VCaP (cell line): ENCODE results near the gene EAPP.

ENCODE experiments used
- H3K27ac ChIP-seq: fragments of 450-650 bp; 2 replicates; pipeline ENCODE4 v1.5.1; 2017
- TF ChIP-seq, protein P1 (sequence below): fragments of 450-650 bp; conservative IDR thresholded peaks from 2 replicates; pipeline ENCODE4 v1.5.1; 2017; ENCODE audit warnings: mild to moderate bottlenecking, moderate library complexity

EAPP gene, protein sequence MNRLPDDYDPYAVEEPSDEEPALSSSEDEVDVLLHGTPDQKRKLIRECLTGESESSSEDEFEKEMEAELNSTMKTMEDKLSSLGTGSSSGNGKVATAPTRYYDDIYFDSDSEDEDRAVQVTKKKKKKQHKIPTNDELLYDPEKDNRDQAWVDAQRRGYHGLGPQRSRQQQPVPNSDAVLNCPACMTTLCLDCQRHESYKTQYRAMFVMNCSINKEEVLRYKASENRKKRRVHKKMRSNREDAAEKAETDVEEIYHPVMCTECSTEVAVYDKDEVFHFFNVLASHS

DNA sequence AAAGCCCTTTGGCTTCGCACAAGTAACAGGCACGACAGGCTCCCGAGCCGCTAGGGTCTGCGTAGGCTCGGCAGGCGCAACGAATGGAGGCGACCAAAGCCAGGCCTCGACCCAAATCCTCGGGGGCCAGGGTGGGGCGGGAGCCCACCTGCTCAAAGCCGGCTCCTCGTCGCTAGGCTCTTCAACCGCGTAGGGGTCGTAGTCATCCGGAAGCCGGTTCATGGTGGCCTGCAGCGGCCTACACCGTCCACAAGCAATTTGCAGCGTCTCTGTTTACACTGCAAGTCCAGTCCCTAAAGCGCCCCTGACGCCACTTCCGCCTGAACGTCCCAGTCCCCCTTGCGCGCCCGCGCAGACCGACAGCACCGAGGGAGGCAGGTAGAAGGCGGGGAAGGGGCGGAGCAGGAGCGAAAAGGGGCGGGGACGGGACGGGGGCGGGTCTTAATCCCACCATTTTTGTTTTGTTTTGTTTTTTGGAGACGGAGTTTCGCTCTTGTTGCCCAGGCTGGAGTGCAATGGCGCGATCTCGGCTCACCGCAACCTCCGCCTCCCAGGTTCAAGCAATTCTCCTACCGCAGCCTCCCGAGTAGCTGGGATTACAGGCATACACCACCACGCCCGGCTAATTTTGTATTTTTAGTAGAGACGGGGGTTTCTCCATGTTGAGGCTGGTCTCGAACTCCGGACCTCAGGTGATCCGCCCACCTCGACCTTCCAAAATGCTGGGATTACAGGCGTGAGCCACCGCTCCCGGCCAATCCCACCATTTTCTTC lies at the start of gene EAPP:
EAPP (minus strand) TSS at position 295 of the 774 bp plus-strand sequence; CDS start at position 222, 73 bp downstream.
- TF ChIP-seq, protein P1, sequence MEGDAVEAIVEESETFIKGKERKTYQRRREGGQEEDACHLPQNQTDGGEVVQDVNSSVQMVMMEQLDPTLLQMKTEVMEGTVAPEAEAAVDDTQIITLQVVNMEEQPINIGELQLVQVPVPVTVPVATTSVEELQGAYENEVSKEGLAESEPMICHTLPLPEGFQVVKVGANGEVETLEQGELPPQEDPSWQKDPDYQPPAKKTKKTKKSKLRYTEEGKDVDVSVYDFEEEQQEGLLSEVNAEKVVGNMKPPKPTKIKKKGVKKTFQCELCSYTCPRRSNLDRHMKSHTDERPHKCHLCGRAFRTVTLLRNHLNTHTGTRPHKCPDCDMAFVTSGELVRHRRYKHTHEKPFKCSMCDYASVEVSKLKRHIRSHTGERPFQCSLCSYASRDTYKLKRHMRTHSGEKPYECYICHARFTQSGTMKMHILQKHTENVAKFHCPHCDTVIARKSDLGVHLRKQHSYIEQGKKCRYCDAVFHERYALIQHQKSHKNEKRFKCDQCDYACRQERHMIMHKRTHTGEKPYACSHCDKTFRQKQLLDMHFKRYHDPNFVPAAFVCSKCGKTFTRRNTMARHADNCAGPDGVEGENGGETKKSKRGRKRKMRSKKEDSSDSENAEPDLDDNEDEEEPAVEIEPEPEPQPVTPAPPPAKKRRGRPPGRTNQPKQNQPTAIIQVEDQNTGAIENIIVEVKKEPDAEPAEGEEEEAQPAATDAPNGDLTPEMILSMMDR, result no peak

DNA sequence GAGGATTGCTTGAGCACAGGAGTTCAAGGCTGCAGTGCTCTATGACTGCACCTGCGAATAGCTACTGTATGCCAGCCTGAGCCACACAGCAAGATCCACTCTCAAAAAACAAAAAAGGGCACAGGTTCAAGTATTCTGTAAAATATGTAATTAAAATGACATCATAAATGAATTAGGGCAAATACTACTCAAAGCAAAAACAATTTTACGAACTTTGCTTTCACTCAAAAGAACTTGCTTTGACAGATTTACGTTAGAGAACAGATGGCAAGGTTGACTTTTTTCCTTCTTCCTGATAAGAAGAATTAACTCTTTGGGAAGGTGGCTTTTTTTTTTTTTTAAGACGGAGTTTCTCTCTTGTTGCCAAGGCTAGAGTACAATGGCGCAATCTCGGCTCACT lies 44.0 kb upstream of the EAPP start:
- no peak overlapping the region for H3K27ac ChIP-seq
- TF ChIP-seq, protein P1, result no peak

More for the DNA sequence above, at the start of gene EAPP:
- peak within 1 kb of the TSS; percentile 93 for H3K27ac ChIP-seq

DNA sequence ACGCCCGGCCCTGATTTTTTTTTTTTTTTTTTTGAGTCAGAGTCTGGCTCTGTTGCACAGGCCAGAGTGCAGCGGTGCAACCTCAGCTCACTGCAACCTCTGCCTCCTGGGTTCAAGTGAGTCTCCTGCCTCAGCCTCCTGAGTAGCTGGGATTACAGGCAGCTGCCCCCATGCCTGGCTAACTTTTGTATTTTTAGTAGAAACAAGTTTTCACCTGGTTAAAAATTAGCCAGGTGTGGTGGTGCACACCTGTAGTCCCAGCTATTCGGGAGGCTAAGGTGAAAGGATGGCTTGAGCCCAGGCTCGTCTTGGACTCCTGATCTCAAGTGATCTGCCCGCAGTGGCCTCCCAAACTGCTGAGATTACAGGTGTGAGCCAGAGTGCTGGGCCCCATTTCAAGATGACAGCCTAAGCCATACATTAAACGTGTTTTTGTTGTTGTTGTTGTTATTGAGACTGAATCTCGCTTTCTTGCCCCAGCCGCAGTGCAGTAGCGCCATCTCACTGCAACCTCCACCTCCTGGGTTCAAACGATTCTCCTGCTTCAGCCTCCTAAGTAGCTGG lies 42.7 kb upstream of the EAPP start:
- TF ChIP-seq, protein P1, result no peak
- no peak overlapping the region for H3K27ac ChIP-seq

DNA sequence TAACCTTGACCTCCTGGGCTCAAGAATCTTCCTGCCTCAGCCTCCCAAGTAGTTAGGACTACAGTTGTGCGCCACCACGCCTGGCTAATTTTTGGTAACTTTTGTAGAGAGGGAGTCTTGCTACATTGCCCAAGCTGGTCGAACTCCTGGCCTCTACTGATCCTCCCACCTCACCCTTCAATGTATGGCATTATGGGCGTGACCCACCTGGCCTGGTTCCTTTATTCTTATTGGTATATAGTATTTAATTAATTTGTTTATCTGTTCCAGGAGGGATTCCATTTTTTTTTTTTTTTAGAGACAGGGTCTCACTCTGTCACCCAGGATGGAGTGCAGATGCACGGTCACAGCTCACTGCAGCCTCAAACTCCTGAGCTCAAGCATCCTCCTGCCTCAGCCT lies 40.9 kb upstream of the EAPP start:
- TF ChIP-seq, protein P1, result no peak
- H3K27ac ChIP-seq, result no peak overlapping the region

DNA sequence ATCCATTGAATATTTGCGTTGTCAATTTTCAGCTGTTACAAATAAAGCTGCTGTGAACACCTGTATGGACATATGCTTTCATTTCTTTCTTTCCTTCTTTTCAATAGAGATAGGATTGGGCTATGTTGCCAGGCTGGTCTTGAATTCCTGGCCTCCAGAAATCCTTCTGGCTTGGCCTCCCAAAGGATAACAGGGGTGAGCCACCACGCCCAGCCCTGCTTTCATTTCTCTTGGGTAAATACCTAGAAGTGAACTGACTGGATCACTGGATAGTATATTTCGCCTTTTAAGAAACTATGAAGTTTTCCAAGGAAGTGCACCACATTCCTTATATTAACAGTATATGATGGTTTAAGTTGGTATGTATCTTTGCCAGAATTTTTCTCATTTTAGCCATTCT lies 32.3 kb upstream of the EAPP start:
- TF ChIP-seq, protein P1, result no peak
- no peak overlapping the region for H3K27ac ChIP-seq

DNA sequence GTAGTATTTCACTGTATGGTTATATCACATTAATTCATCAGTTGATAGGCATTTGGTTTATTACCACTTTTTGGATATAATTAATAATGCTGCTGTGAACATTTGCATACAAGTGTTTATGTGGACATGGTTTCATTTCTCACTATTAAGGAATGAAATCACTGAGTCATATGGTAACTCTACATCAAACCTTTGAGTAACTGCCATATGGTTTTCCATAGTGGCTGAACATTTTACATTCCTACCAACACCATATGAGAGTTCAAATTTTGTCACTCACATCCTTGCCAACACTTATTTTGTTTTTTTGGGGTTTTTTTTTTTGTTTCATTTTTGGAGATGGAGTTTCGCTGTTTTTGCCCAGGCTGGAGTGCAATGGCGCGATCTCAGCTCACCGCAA lies 30.2 kb upstream of the EAPP start:
- TF ChIP-seq, protein P1, result no peak

DNA sequence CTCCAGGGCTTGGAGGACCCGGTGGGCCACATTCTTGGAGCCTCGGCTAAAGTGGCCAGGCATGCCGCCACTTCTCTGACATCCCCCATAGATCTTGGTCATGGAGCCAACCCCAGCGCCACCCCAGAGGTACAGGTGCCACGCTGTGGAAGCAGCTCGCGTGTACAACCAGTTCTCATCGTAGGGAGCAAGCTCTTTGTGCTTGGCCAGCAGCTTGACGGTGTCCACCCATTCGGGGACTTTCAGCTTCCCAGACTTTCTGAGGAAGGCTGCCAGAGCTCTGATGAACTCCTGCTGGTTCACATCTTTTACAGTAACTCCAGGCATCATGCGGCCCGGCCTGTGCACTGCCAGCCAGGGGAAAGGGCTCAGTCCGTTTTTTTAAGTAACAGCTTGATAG lies 29.3 kb upstream of the EAPP start:
- TF ChIP-seq, protein P1, result no peak
- no peak overlapping the region for H3K27ac ChIP-seq

More for the DNA sequence above, 30.2 kb upstream of the EAPP start:
- no peak overlapping the region for H3K27ac ChIP-seq
